Stimulated activated CD8-positive, alpha-beta memory T cell treated with anti-CD3 and anti-CD28 coated beads, Interleukin-15, amount 100 ng/mL, for 1 hour (primary cell): Measurements from ENCODE around the gene MLLT10.

Experiments used
- DNase-seq: peaks from one replicate; pipeline ENCODE4 v3.0.0-alpha.2; 2020; ENCODE audit warnings: low read depth

MLLT10 gene

GRCh38 chr10:21517134-21518031 lies 16.6 kb upstream of the MLLT10 start:
- no peak for DNase-seq

- DNase-seq = no peak
Measured at GRCh38 chr10:21518149-21518640, 15.8 kb upstream of the MLLT10 start.

GRCh38 chr10:21518641-21519396 lies 15.2 kb upstream of the MLLT10 start:
- no peak for DNase-seq

- DNase-seq = no peak
Measured at GRCh38 chr10:21519397-21519933, 14.6 kb upstream of the MLLT10 start.

GRCh38 chr10:21519941-21520436 lies 14.0 kb upstream of the MLLT10 start:
- no peak for DNase-seq

GRCh38 chr10:21520509-21520908 lies 13.5 kb upstream of the MLLT10 start:
- DNase-seq = no peak

GRCh38 chr10:21520949-21521348 lies 13.1 kb upstream of the MLLT10 start:
- no peak for DNase-seq

- no peak for DNase-seq
Measured at GRCh38 chr10:21521751-21522533, 12.1 kb upstream of the MLLT10 start.

GRCh38 chr10:21522631-21523406 lies 11.2 kb upstream of the MLLT10 start:
- no peak for DNase-seq

GRCh38 chr10:21523557-21524008 lies 10.4 kb upstream of the MLLT10 start:
- no peak for DNase-seq

- DNase-seq = no peak
Measured at GRCh38 chr10:21524131-21524525, 9.9 kb upstream of the MLLT10 start.

GRCh38 chr10:21524526-21525366 lies 9.3 kb upstream of the MLLT10 start:
- DNase-seq = no peak

GRCh38 chr10:21525367-21526187 lies 8.5 kb upstream of the MLLT10 start, which contains the start of gene SKIDA1:
SKIDA1 (minus strand) TSS chr10:21525682; CDS start chr10:21517822, 7,860 bp downstream.
- DNase-seq = no peak

GRCh38 chr10:21526188-21526859 lies 7.7 kb upstream of the MLLT10 start:
- no peak for DNase-seq

- no peak for DNase-seq
Measured at GRCh38 chr10:21526860-21527597, 7.0 kb upstream of the MLLT10 start.

- no peak for DNase-seq
Measured at GRCh38 chr10:21527598-21528235, 6.3 kb upstream of the MLLT10 start.
